Measurements from ENCODE around the gene NR4A1.
A peak's percentile ranks its signal among the peaks of the same experiment; 100 is the strongest.

NR4A1 gene

DNA sequence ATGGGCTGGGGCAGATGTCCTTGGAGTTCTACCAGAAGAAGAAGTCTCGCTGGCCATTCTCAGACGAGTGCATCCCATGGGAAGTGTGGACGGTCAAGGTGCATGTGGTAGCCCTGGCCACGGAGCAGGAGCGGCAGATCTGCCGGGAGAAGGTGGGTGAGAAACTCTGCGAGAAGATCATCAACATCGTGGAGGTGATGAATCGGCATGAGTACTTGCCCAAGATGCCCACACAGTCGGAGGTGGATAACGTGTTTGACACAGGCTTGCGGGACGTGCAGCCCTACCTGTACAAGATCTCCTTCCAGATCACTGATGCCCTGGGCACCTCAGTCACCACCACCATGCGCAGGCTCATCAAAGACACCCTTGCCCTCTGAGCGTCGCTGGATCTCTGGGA lies 25.6 kb downstream of the NR4A1 start:
- DNase-seq (ENCODE audit: low read depth in 4 of 4, low spot score in 1 of 4): no peak

GRCh38 chr12:52078276-52078675 lies 27.0 kb downstream of the NR4A1 start:
- no peak for DNase-seq (ENCODE audit: low read depth in 4 of 4, low spot score in 1 of 4)

DNA sequence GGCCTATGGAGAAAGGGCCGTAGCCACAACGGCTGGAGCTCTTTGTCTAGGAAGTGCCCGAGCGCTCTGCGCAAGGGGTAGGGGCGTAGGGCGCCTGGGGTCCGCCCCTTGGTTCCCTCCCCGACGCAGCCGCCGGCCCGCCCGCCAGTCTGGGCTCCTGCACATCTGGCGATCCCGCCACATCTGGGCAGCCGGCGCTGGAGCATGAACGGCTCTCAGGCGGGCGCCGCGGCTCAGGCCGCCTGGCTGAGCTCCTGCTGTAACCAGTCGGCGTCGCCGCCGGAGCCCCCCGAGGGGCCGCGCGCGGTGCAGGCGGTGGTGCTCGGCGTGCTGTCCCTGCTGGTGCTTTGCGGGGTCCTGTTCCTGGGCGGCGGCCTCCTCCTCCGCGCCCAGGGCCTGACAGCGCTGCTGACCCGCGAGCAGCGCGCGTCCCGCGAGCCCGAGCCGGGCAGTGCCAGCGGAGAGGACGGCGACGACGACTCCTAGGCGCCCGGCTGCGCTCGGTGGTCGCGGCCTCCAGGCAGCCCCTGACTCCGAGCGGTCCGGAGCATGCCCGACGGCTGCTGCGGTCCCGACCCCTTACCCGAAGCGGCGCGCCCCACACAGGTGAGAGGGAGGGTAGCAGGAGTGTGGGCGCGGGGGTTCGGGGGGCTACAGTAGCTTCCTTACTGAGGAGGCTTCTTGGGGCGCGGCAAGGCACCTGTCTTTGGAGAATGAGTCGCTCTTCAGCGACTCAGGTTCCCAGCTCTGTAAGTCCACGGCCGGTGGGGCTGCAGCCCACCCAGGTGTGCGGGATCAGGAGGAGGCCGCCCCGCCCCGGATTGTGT lies 28.5 kb downstream of the NR4A1 start, which contains the start of gene SMIM41:
Gene SMIM41 (plus strand): TSS at position 129 of the 827 bp plus-strand sequence. CDS start 76 bp downstream, at position 205.
- DNase-seq (ENCODE audit: low read depth in 4 of 4, low spot score in 1 of 4): no peak

- DNase-seq (ENCODE audit: low read depth in 4 of 4, low spot score in 1 of 4): no peak
Measured at GRCh38 chr12:52080403-52081251, 29.4 kb downstream of the NR4A1 start.

DNA sequence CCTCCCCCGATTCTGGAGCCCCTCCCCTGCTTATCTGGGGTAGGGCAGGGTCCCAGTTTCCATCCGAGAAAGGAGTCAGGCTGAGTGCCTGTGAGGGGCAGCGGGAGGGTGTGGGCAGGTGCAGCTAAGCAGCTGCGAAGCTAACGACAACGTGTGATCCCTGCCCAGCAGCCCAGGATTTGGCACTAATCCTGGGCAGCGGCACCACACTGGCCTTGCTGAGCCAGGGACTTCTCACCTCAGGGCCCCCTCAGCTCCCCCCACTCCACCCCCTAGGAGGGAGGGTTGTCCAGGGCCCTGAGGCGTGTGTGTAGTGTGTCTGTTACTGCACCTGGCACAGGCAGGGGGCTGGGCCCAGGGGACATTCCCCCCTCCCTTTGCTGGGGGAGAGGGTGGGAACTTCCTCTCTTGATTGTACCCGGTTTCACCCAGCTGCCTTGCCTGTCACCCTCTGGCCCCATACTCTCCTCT lies 30.1 kb downstream of the NR4A1 start:
- no peak for DNase-seq (ENCODE audit: low read depth in 4 of 4, low spot score in 1 of 4)

DNA sequence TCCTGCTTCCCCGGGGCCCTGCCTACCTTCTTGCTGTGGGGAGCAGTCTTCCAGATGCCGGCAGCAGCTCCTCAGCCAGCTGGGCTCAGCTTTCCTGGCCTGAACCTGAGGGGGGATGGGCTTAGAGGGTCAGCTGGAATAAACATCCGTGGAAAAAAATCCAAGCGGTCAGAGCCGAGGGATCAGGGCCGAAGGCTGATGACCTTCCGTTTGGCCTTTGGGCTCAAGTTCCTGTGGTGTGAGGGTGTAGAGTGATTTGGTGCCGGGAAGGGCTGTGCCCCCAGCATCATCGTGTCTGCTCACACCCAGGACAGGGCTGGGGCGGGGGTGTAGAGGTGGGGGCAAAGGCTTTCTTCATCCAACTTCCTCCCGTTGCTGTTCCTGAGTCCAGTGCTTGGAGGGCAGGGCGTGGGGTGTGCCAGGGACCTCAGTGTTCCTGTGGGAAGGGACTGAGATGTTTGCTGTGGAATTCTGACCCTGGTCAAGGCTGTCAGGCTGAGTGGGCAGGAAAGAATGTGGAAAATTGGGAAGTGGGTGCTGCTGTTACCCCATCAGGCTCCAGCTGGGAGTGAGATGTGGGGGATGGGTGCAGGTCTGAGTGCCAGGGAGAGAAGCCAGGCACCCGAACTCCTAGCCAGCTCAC lies 30.9 kb downstream of the NR4A1 start:
- DNase-seq (ENCODE audit: low read depth in 4 of 4, low spot score in 1 of 4): no peak

DNA sequence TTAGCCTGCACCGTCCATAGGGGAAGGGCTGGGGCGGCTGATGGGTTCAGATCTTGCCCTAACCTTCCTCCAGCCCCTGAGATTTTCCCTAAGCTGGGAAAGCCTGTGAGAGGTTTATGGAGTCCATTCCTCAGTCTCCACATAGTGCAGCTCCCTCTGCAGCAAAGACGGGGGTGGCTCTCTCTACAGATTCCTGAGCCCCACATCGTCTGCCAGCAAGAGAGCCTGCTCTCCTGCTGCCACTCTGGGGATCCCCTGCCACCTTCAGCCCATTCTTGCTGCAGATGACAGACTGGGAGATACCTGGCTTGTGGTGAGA lies 31.4 kb downstream of the NR4A1 start:
- DNase-seq (ENCODE audit: low read depth in 4 of 4, low spot score in 1 of 4): no peak

DNA sequence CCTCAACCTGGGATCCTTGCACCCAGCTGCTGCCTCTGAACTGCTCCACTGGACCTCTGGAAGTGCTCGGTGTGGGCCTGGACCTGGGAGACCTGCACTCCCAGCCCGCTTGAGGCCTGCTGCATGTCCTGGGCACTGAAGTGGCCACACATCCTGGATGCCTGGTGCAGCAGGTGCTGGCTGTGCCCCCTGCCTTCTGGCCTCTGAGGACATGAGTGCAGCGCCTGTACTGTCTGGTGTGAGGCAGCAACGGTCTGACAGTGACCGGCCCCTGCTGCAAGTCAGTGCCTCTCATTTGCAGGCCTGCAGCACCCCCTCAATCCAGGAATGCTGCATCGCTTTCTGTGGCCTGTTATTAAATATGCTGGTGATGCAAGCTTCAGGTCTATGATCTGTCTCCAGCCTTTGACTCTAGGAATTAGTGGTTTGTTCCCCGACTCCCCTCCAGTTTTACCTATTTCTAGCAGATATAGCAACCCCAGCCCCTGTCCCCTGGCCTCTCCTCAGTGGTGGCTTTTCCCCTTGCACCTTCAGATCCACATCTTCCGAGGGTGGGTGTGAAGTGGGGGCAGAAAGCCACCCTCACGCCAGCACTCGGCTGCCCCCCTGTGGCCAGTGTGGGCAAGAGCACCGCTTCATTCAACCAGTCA lies 31.9 kb downstream of the NR4A1 start:
- DNase-seq (ENCODE audit: low read depth in 4 of 4, low spot score in 1 of 4): peak; percentile 39 to 55 (median 44)

DNA sequence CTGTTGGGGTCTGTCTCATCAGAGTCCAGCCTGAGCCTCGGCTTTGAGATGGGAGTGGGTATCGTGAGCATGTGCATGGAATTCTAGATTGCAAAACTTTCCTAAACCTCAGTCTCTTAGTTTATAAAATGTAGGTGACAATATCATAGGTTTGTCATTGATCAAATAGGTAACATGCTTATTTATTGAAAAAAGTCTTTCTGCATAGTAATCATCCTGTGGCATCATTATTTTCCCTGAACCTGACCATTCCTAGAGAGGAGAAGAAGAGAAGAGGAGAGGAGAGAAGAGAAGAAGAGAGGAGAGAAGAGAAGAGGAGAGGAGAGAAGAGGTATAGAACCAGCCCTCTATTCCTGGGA lies 32.4 kb downstream of the NR4A1 start:
- no peak for DNase-seq (ENCODE audit: low read depth in 4 of 4, low spot score in 1 of 4)

GRCh38 chr12:52084491-52085231 lies 33.4 kb downstream of the NR4A1 start:
- DNase-seq (ENCODE audit: low read depth in 4 of 4, low spot score in 1 of 4): no peak

- DNase-seq (ENCODE audit: low read depth in 4 of 4, low spot score in 1 of 4): no peak
Measured at GRCh38 chr12:52085682-52086180, 34.5 kb downstream of the NR4A1 start.

GRCh38 chr12:52086366-52086765 lies 35.1 kb downstream of the NR4A1 start:
- no peak for DNase-seq (ENCODE audit: low read depth in 4 of 4, low spot score in 1 of 4)

GRCh38 chr12:52086944-52087835 lies 35.9 kb downstream of the NR4A1 start:
- no peak for DNase-seq (ENCODE audit: low read depth in 4 of 4, low spot score in 1 of 4)

DNA sequence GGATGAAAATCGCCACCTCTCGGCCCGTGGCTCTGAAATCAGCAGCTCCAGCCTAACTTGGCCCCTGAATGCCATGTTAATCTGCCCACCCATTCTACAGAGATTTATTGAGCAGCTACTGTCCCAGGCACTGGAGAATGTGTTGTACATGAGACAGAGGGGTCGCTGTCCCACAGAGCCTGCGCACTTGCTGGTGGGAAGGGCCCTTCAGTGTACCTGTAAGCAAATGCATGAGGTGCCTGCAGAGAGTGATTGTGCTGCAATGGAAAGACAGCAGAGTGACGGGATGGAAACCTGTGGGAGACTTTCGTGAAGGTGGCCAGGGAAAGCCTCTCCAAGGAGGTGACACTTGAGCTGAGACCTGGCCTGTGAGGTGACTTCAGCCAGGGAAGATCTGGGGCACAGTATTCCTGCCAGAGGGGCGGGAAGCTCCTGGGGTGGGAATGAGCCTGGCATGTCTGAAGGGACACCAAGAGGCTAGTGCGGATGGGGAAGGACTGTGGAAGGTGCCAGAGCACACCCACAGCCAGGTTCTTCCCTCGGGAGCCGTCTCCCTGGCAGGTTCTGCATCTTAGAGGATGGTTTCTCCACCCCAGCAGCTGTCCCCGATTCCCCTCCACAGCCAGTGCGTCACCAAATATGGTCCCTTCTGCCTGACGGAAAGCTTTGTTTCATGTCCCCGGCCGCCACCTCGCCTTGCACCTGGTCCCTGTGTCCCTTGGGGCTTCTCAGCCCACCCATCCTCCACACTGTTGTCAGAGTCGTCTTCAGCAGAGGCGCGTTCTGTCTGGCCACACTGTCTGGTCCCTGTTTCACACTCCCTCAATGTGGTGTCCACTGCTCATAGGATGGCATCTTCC lies 36.9 kb downstream of the NR4A1 start:
- no peak for DNase-seq (ENCODE audit: low read depth in 4 of 4, low spot score in 1 of 4)

GRCh38 chr12:52089491-52089890 lies 38.2 kb downstream of the NR4A1 start:
- no peak for DNase-seq (ENCODE audit: low read depth in 4 of 4, low spot score in 1 of 4)

GRCh38 chr12:52090291-52090690 lies 39.0 kb downstream of the NR4A1 start:
- DNase-seq (ENCODE audit: low read depth in 4 of 4, low spot score in 1 of 4): no peak

- DNase-seq (ENCODE audit: low read depth in 4 of 4, low spot score in 1 of 4): no peak
Measured at GRCh38 chr12:52091061-52091460, 39.8 kb downstream of the NR4A1 start.

GRCh38 chr12:52091869-52092268 lies 40.6 kb downstream of the NR4A1 start:
- DNase-seq (ENCODE audit: low read depth in 4 of 4, low spot score in 1 of 4): no peak

Data from stimulated activated CD4-positive, alpha-beta T cell treated with anti-CD3 and anti-CD28 coated beads, Interleukin-1b, Interleukin-23, amount 100 ng/mL, for 24 hours (primary cell).